HAP-1 (cell line): ENCODE measurements around the gene BSCL2.

Experiments used
- DNase-seq, 2 experiments: peaks; one replicate each; pipeline ENCODE4 v3.0.0-alpha.2; 2016 to 2020; ENCODE audit warnings: low spot score in 2 of 2
- H3K27me3 ChIP-seq: fragments of 250-450 bp; sonication (Bioruptor Pico); 2 replicates; pipeline ENCODE4 v1.5.1; 2020; ENCODE audit warnings: low read depth, mild to moderate bottlenecking, moderate library complexity
- H3K36me3 ChIP-seq: fragments of 250-450 bp; sonication (Bioruptor Pico); replicated peaks from 2 replicates; pipeline ENCODE4 v1.5.1; 2020; ENCODE audit warnings: mild to moderate bottlenecking
- H3K4me1 ChIP-seq: fragments of 250-450 bp; sonication (Bioruptor Pico); 2 replicates; pipeline ENCODE4 v1.5.1; 2020; ENCODE audit warnings: mild to moderate bottlenecking
- H3K4me3 ChIP-seq: fragments of 250-450 bp; sonication (Bioruptor Pico); 2 replicates; pipeline ENCODE4 v1.5.1; 2020; ENCODE audit warnings: mild to moderate bottlenecking, moderate library complexity
- H3K9me3 ChIP-seq: fragments of 250-450 bp; sonication (Bioruptor Pico); 2 replicates; pipeline ENCODE4 v1.5.1; 2020; ENCODE audit warnings: mild to moderate bottlenecking, moderate library complexity
- in situ Hi-C: fragments of 300-500 bp; cut with MboI; formaldehyde crosslinking; loops from 3 replicates; pipeline ENCODE4 v1.14.3; 2020; ENCODE audit warnings: low sequenced_read_pairs, inconsistent platforms, mixed read lengths

BSCL2 gene

DNA sequence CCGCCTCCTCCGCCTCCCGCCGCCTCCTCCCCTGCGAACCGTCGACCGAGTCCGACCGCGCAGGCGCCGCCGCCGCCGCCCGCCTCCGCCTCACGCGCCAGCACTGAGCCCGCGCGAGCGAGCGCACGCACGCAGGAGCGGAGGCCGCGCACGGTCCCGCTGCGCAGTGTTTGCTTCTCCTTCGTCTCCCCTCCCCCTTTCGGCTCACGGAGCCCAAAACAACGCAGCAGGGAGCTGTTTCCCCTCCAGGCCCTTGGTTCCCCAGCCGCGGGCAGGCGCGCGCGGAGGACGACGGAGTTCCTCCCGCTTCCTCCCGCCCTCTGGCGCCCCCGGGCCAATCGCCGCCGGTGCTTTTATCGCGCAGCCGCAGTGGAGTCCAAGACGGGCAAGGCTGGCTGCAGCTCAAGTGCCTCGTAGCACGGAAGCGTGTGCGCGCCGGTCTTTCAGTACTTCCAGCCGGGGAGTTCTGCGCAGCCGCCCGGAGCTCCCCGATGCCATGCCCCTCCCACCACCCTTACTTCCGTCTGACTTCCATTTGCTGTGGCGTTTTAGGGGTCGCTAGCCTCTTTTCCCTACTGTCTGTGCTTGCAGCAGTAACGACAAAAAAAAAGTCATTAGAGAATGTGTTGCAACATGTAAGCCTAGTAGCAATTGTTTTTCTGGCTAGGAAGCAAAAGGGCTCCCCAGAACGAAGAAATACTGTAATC is 20.1 kb upstream of the BSCL2 start, which contains the start of gene HNRNPUL2:
HNRNPUL2 (minus strand) TSS at position 293 of the 707 bp plus-strand sequence. CDS start 301 bp downstream, outside the sequence.
- DNase-seq, result peak; percentile 96 to 98
- Histone ChIP-seq H3K36me3 (peaks cover 47% of the 10 kb centered on the region), H3K4me3 (peak within 1 kb of the TSS; percentile 57), H3K4me1 (peaks cover 9% of the 10 kb centered on the region), H3K9me3 (no peaks in the 10 kb centered on the region), H3K27me3 (no peaks in the 10 kb centered on the region)
- in situ Hi-C loops, result loop anchor here (10.0 kb wide), 1 partner anchor 147 kb away; no protein-coding TSS in a partner anchor

DNA sequence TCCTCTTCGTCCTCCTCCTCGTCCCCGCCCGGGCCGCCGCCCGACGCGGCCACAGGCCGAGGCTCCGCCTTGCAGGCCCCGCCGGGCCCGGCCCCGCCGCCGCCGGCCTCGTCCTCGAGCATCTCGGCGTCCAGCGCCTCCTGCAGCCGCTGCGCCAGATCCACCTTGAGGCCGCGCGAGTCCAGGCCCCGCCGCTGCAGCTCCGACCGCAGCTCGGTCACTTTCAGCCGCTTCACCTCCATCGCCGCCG is 19.6 kb upstream of the BSCL2 start:
- Histone ChIP-seq H3K4me3 (peak overlapping the region; percentile 57), H3K36me3 (peaks cover 49% of the 10 kb centered on the region), H3K9me3 (no peaks in the 10 kb centered on the region), H3K27me3 (no peaks in the 10 kb centered on the region), H3K4me1 (peaks cover 9% of the 10 kb centered on the region)
- DNase-seq, result no peak
- in situ Hi-C loops, result loop anchor here (10.0 kb wide), 1 partner anchor 148 kb away; no protein-coding TSS in a partner anchor

DNA sequence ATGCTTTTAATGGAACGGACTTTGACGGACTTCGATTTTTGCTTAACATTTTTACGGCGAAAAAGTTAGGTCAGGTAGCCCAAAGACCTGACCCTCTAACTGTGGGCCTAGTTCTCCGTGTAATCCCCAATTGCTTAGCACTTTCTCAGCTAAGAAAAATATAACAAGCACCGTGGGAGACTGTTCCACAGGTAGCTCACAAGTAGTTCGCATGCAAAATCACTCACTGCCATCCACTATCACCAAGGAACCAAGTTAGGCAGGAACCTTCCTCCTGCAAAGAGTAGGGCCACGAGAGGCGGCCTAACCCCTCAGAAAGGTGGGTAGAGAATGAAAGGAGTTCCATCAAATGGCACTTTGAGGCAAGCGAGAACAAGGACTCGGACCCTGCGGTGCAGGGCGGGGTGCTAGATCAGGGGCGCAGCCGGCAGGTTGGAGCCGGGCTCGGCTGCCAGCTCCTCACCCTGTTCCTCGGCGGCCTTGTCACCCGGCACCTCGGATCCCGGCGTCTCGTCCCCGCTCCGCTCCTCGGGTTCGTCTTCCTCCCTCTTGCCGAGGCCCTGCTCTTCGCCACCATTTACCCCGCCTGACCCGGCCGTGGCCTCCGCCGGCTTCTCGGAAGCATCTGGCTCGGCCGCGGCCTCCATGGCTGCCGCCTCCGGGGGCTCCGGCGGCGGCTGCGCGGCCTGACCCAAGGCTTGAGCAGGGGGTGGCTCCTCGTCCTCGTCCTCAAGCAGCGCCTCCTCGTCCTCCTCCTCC is 19.1 kb upstream of the BSCL2 start:
- in situ Hi-C loops, result loop anchor here (10.0 kb wide), 1 partner anchor 148 kb away; no protein-coding TSS in a partner anchor
- Histone ChIP-seq H3K4me3 (peak overlapping the region; percentile 57), H3K9me3 (no peaks in the 10 kb centered on the region), H3K4me1 (peaks cover 9% of the 10 kb centered on the region), H3K27me3 (no peaks in the 10 kb centered on the region), H3K36me3 (peaks cover 53% of the 10 kb centered on the region)
- DNase-seq, result peak in 1 of 2 experiments; percentile 26

DNA sequence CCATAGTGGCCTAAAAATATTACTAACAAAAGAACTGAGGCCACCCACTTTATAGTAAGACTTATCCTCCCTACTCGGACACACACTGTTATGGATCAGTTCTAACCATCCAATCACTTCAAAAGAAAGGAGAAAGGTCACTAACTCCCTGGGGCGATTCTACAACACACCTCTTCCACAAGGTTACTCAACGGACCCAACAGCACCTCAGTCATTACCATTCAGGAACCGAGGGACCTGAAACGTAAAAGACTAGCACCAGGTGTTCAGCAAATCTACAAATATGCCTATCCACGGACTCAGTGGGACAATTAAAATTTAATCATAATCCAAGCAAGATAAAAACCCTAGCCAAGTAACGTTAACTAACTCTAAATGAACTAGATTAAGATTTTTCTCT is 18.4 kb upstream of the BSCL2 start:
- H3K4me1 ChIP-seq, result peaks cover 9% of the 10 kb centered on the region
- H3K9me3 ChIP-seq, result no peaks in the 10 kb centered on the region
- peak; percentile 41 to 58 for DNase-seq
- H3K36me3 ChIP-seq, result peaks cover 53% of the 10 kb centered on the region
- H3K27me3 ChIP-seq, result no peaks in the 10 kb centered on the region
- in situ Hi-C loops, result loop anchor here (10.0 kb wide), 1 partner anchor 149 kb away; no protein-coding TSS in a partner anchor
- peak overlapping the region; percentile 57 for H3K4me3 ChIP-seq

DNA sequence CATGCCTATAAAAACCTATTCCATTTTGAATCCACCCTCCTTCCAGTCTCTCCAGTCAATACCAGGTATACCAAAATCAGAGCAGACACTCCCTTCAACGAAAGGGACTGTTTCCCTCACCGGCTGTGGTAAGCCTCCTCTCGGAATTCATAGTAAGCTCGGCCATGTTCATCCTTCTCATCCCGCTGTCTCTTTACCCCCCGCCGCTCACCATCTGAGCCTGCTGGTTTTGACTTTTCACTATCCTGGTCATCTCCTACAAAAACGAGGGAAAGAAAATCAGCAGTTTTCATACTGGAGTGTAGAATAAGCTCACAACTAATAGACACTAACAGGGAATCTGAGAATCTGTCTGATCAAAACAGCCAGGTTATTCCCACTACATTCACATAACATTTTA is 16.9 kb upstream of the BSCL2 start:
- H3K9me3 ChIP-seq, result no peaks in the 10 kb centered on the region
- peak overlapping the region; percentile 57 for H3K4me3 ChIP-seq
- peaks cover 64% of the 10 kb centered on the region for H3K36me3 ChIP-seq
- H3K4me1 ChIP-seq, result no peaks in the 10 kb centered on the region; the same call in 1 of the 2 replicates
- no peak for DNase-seq
- no peaks in the 10 kb centered on the region for H3K27me3 ChIP-seq
- in situ Hi-C loops, result loop anchor here (10.0 kb wide), 1 partner anchor 151 kb away; no protein-coding TSS in a partner anchor

DNA sequence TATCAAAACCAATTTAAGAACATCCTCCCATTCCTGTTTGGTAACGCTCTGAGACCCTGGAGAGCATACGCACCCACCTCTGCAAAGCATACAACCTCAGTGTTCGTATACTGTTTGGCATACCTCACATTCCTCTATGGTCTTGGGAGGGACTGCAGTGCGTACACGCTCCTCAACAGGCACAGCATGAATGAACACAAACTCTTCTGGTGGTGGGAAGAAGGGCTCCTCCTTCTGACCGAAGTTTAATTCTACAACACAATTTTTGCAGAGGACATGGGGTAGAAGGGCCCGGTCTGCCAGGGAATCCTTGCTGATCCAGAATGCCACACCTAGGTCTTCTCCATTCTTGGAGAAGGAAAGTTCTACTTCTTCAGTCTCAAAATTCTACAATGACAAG is 14.8 kb upstream of the BSCL2 start:
- peak in 1 of 2 experiments; percentile 30 for DNase-seq
- H3K36me3 ChIP-seq, result peaks cover 84% of the 10 kb centered on the region
- no peaks in the 10 kb centered on the region; the same call in 1 of the 2 replicates for H3K4me1 ChIP-seq
- in situ Hi-C loops, result loop anchor here (10.0 kb wide), 1 partner anchor 153 kb away; no protein-coding TSS in a partner anchor
- no peaks in the 10 kb centered on the region for H3K27me3 ChIP-seq
- no peak overlapping the region for H3K4me3 ChIP-seq
- no peaks in the 10 kb centered on the region for H3K9me3 ChIP-seq

DNA sequence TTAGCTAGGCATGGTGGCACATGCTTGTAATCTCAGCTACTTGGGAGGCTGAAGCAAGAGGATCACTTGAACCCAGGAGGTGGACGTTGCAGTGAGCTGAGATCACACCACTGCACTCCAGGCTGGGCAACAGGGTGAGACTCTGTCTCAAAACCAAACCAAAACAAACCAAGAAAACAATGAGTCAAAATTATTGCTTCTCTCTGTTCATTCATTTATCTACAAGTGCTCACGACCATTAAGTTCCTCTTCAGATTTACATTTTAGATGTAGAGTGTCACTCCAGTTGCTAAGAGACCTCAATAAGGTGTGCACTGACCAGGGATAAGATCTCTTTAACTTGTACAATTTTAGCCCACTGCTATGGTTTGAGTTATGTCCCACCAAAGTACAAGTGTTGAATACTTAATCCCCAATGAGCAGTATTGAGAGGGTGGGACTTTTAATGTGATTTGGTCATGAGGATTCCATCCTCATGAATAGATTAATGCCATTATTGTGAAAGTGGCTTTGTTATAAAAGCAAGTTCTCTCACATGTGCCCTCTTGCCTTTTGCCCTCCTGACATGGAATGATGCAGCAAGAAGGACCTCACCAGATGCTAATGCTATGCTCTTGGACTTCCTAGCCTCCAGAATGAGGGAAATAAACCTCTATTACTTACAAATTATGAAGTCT is 12.2 kb upstream of the BSCL2 start:
- H3K27me3 ChIP-seq, result no peaks in the 10 kb centered on the region
- H3K9me3 ChIP-seq, result no peaks in the 10 kb centered on the region
- H3K4me3 ChIP-seq, result no peak overlapping the region
- in situ Hi-C loops, result no loop called here
- no peaks in the 10 kb centered on the region; the same call in 1 of the 2 replicates for H3K4me1 ChIP-seq
- DNase-seq, result no peak
- H3K36me3 ChIP-seq, result peaks cover 92% of the 10 kb centered on the region

DNA sequence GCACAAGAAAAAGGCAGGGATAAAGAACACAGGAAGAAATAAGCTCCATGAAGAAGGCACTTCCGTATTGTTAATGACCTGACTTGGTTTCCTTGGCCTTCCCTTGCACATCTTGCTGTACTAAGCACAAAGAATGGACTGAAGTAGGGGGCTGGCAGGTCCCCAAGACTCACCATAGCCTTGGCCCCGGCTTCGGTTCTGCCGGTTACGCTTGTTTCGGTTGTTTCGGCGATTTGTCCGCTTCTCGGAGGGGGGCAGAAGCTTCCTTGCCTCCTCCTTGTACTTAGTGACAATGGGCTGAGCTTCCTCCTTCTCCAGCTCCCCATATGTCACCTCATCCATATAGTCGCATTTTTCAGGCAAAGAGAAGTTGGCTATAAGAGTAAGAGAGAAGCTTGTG is 9.6 kb upstream of the BSCL2 start:
- Histone ChIP-seq H3K27me3 (no peaks in the 10 kb centered on the region), H3K9me3 (no peaks in the 10 kb centered on the region), H3K4me1 (no peaks in the 10 kb centered on the region), H3K4me3 (no peak overlapping the region), H3K36me3 (peaks cover 90% of the 10 kb centered on the region)
- DNase-seq, result no peak
- in situ Hi-C loops, result no loop called here

DNA sequence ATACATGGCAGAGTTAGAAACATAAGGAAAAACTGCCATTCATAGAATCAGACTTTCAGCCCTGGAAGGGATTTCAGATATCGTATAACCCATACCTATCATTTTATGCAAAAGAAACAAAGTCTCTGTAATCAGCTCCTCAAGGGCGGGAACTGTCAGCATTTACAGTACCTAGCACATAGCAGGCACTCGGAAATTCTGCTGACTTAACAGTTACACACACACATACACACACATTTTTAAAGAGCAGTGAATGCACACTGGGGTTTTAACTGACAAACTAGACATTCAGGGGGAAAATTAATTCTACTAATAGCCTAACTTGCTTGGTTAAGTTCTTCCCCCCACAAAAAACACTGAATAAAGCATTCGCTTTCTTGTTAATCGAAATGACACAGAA is 9.0 kb upstream of the BSCL2 start:
- Histone ChIP-seq H3K4me1 (no peaks in the 10 kb centered on the region), H3K27me3 (no peaks in the 10 kb centered on the region), H3K4me3 (no peak overlapping the region), H3K9me3 (no peaks in the 10 kb centered on the region), H3K36me3 (peaks cover 90% of the 10 kb centered on the region)
- in situ Hi-C loops, result no loop called here
- no peak for DNase-seq

DNA sequence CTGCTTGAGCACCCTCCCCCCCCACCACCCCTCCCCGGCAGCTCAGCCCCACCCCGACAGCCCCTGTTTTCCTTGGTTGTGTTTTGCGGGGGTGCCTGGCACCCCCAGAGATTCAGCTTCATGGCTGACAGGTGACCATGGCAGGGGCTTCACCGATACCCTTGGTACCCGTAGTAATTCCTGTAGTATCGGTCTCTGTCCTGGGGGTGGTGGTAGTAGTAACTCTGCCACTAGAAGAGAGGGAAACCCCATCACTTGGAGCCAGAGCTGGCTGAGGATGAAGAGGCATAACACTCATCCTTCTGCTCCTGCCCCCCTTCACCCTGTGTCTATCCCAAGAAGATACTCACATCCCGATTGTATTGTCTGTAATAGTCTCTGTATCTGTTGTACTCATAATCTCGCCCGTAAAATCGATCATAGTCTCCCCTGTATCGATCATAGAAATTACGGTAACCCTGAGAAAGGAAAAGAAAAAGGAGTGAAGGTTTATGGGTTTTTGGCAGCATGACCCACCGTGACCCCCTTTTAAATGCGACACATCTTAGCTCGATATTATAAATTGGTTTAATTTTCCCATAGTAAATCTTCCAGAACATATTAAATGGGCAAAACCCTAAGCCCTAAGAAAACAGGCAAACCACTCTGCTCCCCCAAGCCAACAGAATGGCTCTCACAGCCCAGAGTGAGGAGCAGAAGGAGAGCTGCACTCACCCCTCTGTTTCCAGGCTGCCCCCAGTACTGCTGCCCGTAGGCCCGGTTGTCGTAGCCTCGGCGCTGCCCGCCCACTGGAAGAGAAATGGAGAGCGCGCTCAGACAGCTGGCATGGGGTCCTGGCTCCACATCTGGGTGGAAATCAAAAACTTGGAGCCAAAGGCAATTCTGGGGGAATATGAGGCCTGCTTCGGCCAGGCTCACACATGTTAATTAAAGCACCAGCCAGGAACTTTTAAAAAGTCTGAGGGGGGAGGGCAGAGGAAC is 8.2 kb upstream of the BSCL2 start:
- Histone ChIP-seq H3K4me1 (no peaks in the 10 kb centered on the region), H3K36me3 (peaks cover 93% of the 10 kb centered on the region), H3K9me3 (no peaks in the 10 kb centered on the region), H3K27me3 (no peaks in the 10 kb centered on the region), H3K4me3 (no peak overlapping the region)
- no peak for DNase-seq
- in situ Hi-C loops, result no loop called here

DNA sequence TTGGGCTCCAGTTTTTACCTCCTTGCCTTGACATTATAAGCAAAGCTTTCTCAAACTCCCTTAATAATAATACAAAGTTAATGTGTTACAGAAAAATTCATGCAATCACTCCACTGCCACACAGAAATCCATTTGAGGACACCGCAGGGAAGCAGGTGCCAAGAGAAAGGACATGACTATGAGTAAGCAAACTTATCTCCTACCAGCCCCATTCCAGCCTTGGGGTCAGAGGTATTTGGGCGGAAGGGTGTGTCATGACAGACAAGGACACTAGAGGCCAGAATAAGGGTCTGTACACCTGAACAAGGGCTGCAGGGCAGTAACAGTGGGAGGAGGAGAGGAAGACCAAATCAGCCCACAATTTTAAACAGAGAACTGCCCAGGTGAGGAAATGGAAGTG is 6.1 kb upstream of the BSCL2 start:
- DNase-seq, result no peak
- Histone ChIP-seq H3K4me1 (no peaks in the 10 kb centered on the region), H3K27me3 (no peaks in the 10 kb centered on the region), H3K36me3 (peaks cover 94% of the 10 kb centered on the region), H3K9me3 (no peaks in the 10 kb centered on the region), H3K4me3 (no peak overlapping the region)
- in situ Hi-C loops, result no loop called here

DNA sequence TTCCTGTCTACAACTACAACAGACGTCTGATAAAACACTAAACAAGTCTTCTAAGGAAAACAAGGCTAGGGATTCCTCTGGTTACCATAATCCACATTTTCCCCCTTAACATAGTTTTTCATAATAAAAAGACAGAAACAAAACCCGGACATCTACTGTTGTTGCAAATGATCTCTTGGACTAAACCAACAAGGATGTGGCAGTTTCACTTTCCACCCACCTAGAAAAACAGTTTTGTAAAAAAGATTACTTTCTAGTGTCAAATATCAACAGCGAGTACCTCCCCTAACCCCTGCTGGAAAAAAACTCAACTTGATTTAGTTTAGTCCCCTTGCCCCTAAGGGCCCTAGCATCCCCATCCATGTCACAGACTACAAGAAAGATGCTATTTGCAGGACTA is 5.6 kb upstream of the BSCL2 start:
- no peak for DNase-seq
- H3K9me3 ChIP-seq, result no peaks in the 10 kb centered on the region
- H3K27me3 ChIP-seq, result no peaks in the 10 kb centered on the region
- no peaks in the 10 kb centered on the region for H3K4me1 ChIP-seq
- in situ Hi-C loops, result no loop called here
- H3K36me3 ChIP-seq, result peaks cover 94% of the 10 kb centered on the region
- no peak overlapping the region for H3K4me3 ChIP-seq

DNA sequence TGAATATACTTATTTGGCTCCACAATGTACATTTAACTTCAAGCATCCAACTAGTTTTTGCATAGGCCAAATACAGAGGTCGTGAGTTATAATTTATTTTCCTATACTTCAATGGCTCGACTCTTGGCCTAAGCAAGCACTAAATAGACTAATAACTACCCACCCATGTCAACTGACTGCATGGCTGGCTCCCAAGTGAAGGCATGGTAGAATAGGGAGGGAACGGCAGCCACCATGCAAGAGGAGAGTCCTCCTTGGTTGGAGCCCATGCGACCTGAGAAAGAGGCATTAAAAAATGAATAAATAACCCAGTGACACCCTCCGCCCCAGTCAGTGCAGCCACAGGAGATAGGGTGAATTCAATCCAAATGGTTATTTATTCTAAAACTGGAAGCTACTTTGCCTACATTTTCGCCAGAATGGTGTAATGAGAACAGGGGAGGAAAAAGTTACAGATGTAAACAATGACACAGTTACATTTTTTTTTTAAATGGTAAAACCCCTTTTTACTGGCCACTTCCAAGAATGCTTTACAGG is 5.1 kb upstream of the BSCL2 start:
- no peak for DNase-seq
- no peaks in the 10 kb centered on the region for H3K9me3 ChIP-seq
- no peaks in the 10 kb centered on the region for H3K27me3 ChIP-seq
- no peak overlapping the region for H3K4me3 ChIP-seq
- no peaks in the 10 kb centered on the region for H3K4me1 ChIP-seq
- peaks cover 94% of the 10 kb centered on the region for H3K36me3 ChIP-seq
- in situ Hi-C loops, result no loop called here
